ENCODE measurements around the gene GLRA2.

GLRA2 gene

DNA sequence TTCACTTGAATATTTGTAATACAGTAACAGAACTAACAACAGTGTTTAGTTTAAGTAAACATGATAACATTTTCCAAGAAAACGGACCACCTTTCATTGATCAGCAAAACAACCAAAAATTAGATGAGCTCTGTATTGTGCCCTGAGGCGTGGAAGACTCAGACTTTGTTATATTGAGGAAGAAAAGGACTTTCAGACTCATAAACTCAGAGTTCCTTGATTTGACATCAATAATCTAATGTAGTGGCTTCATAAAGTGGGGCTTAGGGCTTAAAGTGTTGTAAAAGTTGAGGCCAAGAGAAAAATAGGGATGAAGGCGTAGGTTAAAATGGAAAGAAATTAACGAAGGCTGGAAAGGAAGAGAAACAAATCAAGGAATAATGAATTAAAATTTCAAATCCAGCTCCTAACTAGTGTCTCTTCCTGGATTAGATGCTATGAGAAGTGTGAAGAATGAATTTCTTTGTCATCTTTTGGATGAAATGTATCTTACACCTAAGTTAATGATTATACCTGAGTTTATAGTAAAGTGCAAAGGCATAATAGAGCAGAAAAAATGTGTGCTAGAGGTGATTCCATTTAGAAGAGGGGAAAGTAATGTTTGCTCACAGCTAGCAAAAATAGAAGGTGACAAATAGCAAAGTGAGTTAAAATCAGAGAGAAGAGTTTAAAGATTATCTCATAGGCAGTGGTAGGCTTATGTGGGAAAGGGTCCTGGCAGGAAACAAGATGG lies 19.8 kb upstream of the GLRA2 start:
- Histone ChIP-seq H3K27me3 (ENCODE audit: control insufficient read depth, insufficient read depth, low read length) (no peaks in the 10 kb centered on the region), H3K9me3 (ENCODE audit: control insufficient read depth, insufficient read depth, low read length) (no peaks in the 10 kb centered on the region), H3K36me3 (ENCODE audit: control insufficient read depth, insufficient read depth, low read length) (no peaks in the 10 kb centered on the region), H3K4me1 (ENCODE audit: control insufficient read depth, insufficient read depth, low read length) (no peaks in the 10 kb centered on the region), H3K4me3 (ENCODE audit: low read length) (no peak overlapping the region), H3K27ac (ENCODE audit: low read length) (no peak overlapping the region)
- 100% methylated on average over 2 of the region's 4 CpGs for WGBS (ENCODE audit: insufficient coverage, insufficient read length)
- no peak for DNase-seq (ENCODE audit: low read depth, low spot score)

DNA sequence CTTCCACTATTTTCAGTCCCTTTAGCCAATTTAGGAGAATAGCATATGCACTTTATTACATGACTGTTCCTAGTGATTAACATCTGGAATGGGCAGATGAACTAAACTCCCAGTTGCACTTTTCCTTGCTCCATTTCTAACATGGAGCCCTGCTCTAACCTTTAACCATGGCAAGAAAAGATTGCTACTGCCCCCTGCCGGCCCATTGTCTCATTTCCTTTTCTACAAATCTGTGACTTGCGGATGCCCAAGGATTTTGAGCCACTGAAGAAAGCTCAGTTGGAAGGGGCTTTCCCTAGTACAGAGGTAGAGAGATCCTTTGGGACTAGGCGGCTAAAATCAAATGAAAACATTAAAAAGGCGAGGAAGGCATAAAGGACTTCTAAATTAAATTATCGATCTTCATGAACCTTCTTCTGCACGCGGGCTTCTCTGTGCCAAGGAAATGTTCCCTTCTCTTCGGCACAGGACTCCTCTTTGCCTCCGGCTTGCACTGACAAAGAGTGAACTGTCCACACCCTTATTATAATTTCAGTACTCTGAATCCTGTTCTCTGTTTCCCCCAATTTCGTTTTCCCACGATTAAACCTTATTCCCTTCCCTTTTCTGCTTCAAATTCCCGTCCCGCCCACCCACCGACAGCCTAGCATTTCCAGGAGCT lies 577 bp upstream of the GLRA2 start:
- Histone ChIP-seq H3K27me3 (ENCODE audit: control insufficient read depth, insufficient read depth, low read length) (no peaks in the 10 kb centered on the region), H3K4me1 (ENCODE audit: control insufficient read depth, insufficient read depth, low read length) (no peaks in the 10 kb centered on the region), H3K4me3 (ENCODE audit: low read length) (peak overlapping the region; percentile 16; the same call in 1 of the 2 replicates), H3K9me3 (ENCODE audit: control insufficient read depth, insufficient read depth, low read length) (no peaks in the 10 kb centered on the region), H3K27ac (ENCODE audit: low read length) (no peak overlapping the region), H3K36me3 (ENCODE audit: control insufficient read depth, insufficient read depth, low read length) (no peaks in the 10 kb centered on the region)
- no CpG with 5 or more reads among the region's 14 CpGs for WGBS (ENCODE audit: insufficient coverage, insufficient read length)
- DNase-seq (ENCODE audit: low read depth, low spot score) = peak; percentile 43

DNA sequence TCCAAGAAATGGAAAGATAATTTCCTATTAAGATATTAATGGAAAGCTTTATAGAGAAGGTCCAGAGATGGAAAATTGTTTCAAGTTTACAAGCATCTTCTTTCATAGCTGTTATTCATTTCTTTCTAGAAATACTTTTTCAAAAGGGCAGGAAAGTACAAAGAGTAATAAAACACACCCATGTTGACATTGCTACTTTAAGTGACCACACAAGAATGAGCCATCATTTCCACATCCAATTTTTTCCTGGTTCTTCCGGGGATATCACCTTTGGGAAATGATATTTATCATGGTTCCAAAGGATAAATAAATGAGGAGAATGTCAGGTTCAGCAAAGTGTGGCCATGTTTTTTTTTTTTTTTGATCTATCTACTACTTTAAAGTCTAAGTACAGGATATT lies 4.5 kb downstream of the GLRA2 start:
- Histone ChIP-seq H3K4me3 (ENCODE audit: low read length) (no peak overlapping the region), H3K9me3 (ENCODE audit: control insufficient read depth, insufficient read depth, low read length) (no peaks in the 10 kb centered on the region), H3K27ac (ENCODE audit: low read length) (no peak overlapping the region), H3K36me3 (ENCODE audit: control insufficient read depth, insufficient read depth, low read length) (no peaks in the 10 kb centered on the region), H3K4me1 (ENCODE audit: control insufficient read depth, insufficient read depth, low read length) (no peaks in the 10 kb centered on the region), H3K27me3 (ENCODE audit: control insufficient read depth, insufficient read depth, low read length) (no peaks in the 10 kb centered on the region)
- no peak for DNase-seq (ENCODE audit: low read depth, low spot score)
- no CpG with 5 or more reads among the region's 1 CpG for WGBS (ENCODE audit: insufficient coverage, insufficient read length)

DNA sequence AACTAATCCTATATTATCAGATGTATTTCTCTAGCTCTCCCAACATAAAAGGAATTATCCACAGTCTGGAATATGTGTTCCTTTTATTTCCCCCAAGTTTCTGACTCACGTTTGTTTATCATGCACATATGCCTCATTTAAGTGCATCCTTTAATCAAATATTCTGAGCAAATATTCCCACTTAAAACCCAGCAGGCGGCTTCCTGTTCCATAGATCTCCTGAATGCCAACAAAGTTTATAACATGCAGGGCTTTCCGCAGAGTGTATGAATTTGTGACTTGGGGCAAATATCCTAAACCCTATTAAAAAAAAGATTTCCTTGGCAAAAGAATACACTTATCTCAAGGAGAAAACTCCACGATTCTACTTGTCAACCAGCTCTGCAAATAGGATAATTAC lies 16.9 kb downstream of the GLRA2 start:
- Histone ChIP-seq H3K4me3 (ENCODE audit: low read length) (no peak overlapping the region), H3K27me3 (ENCODE audit: control insufficient read depth, insufficient read depth, low read length) (no peaks in the 10 kb centered on the region), H3K4me1 (ENCODE audit: control insufficient read depth, insufficient read depth, low read length) (no peaks in the 10 kb centered on the region), H3K36me3 (ENCODE audit: control insufficient read depth, insufficient read depth, low read length) (no peaks in the 10 kb centered on the region), H3K9me3 (ENCODE audit: control insufficient read depth, insufficient read depth, low read length) (no peaks in the 10 kb centered on the region), H3K27ac (ENCODE audit: low read length) (no peak overlapping the region)
- WGBS (ENCODE audit: insufficient coverage, insufficient read length) = no CpG with 5 or more reads among the region's 4 CpGs
- DNase-seq (ENCODE audit: low read depth, low spot score) = no peak

DNA sequence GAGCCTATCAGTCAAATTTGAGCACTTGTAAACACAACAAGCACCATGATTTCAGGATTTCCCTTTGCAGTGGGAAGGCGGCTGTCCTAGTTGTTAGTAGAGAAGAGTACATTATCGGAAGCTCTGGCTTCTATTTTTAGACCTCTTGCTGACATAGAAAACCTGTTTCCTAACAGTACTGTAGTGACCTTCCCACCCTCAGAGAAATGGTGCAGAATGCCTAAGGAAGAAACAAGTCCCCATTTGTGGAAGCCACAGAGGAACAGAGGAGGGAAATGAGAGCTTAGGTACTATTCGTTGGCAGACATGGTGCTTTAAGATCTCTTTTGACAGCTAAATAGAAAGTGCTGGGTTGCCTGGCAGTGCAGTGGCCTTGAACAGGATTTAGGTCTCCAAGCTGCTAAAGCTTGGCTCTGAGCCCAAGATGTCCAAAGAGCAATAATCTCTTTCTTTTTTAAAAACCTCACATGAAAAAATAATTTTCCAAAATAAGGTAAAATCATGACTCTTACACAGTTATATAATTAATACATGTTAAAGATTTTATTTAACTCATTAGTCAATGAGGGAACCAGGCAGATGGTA lies 24.9 kb downstream of the GLRA2 start:
- H3K4me3 ChIP-seq (ENCODE audit: low read length) = no peak overlapping the region
- no peak for DNase-seq (ENCODE audit: low read depth, low spot score)
- H3K9me3 ChIP-seq (ENCODE audit: control insufficient read depth, insufficient read depth, low read length) = no peaks in the 10 kb centered on the region
- no peaks in the 10 kb centered on the region for H3K4me1 ChIP-seq (ENCODE audit: control insufficient read depth, insufficient read depth, low read length)
- H3K27me3 ChIP-seq (ENCODE audit: control insufficient read depth, insufficient read depth, low read length) = no peaks in the 10 kb centered on the region
- H3K36me3 ChIP-seq (ENCODE audit: control insufficient read depth, insufficient read depth, low read length) = no peaks in the 10 kb centered on the region
- no CpG with 5 or more reads among the region's 3 CpGs for WGBS (ENCODE audit: insufficient coverage, insufficient read length)
- no peak overlapping the region for H3K27ac ChIP-seq (ENCODE audit: low read length)

DNA sequence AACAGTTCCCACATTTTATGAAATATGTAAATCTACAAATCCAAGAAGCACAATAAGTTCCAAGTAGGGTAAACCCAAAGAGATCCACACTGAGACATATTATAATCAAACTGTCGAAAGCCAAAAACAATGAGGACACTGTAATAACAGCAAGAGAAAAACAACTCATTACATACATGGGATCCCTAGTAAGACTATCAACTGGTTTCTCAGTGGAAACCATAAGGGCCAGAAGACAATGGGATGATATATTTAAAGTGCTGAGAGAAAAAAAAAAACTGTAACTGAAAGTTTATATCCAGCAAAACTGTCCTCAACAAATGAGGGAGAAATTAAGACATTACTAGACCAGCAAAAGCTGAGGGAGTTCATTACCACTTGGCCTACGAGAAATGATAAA lies 34.7 kb downstream of the GLRA2 start:
- Histone ChIP-seq H3K4me1 (ENCODE audit: control insufficient read depth, insufficient read depth, low read length) (no peaks in the 10 kb centered on the region), H3K9me3 (ENCODE audit: control insufficient read depth, insufficient read depth, low read length) (no peaks in the 10 kb centered on the region), H3K4me3 (ENCODE audit: low read length) (no peak overlapping the region), H3K36me3 (ENCODE audit: control insufficient read depth, insufficient read depth, low read length) (no peaks in the 10 kb centered on the region), H3K27me3 (ENCODE audit: control insufficient read depth, insufficient read depth, low read length) (no peaks in the 10 kb centered on the region), H3K27ac (ENCODE audit: low read length) (no peak overlapping the region)
- no CpG with 5 or more reads among the region's 2 CpGs for WGBS (ENCODE audit: insufficient coverage, insufficient read length)
- DNase-seq (ENCODE audit: low read depth, low spot score) = no peak

DNA sequence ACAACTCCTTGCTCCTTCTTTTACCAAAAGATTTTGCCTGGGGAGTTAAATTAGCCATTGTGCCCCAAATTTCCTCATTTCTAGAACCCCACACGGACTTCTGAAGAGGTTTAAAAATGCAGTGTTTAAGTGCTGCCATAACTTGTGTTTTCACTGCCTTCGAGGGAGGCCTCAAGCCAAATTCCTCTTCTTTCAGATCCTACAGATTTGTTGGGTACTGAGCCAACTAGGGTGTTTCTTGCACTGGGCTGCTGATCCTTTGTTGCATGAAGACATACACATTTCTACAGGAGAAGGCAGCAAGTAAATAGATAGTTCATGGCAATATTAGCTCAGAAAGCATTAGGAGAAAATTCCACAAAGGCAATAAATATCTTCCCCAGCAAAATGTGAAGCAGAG lies 43.8 kb downstream of the GLRA2 start:
- Histone ChIP-seq H3K9me3 (ENCODE audit: control insufficient read depth, insufficient read depth, low read length) (no peaks in the 10 kb centered on the region), H3K4me1 (ENCODE audit: control insufficient read depth, insufficient read depth, low read length) (no peaks in the 10 kb centered on the region), H3K27ac (ENCODE audit: low read length) (no peak overlapping the region), H3K36me3 (ENCODE audit: control insufficient read depth, insufficient read depth, low read length) (no peaks in the 10 kb centered on the region), H3K4me3 (ENCODE audit: low read length) (no peak overlapping the region), H3K27me3 (ENCODE audit: control insufficient read depth, insufficient read depth, low read length) (no peaks in the 10 kb centered on the region)
- no peak for DNase-seq (ENCODE audit: low read depth, low spot score)
- WGBS (ENCODE audit: insufficient coverage, insufficient read length) = no CpG with 5 or more reads among the region's 2 CpGs

DNA sequence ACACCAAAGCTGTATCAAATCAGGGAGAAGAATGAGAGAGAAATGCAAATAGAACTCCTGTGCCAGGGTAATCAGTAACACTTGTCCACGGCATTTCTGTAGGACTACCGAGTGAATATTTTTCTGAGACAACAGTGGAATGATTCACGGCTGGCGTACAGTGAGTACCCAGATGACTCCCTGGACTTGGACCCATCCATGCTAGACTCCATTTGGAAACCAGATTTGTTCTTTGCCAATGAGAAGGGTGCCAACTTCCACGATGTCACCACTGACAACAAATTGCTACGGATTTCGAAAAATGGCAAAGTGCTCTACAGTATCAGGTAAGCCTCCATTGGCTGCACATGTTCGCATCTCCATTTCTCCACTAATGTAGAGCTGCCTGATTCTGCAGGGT lies 51.7 kb downstream of the GLRA2 start:
- no peaks in the 10 kb centered on the region for H3K4me1 ChIP-seq (ENCODE audit: control insufficient read depth, insufficient read depth, low read length)
- WGBS (ENCODE audit: insufficient coverage, insufficient read length) = no CpG with 5 or more reads among the region's 8 CpGs
- H3K36me3 ChIP-seq (ENCODE audit: control insufficient read depth, insufficient read depth, low read length) = no peaks in the 10 kb centered on the region
- no peaks in the 10 kb centered on the region for H3K9me3 ChIP-seq (ENCODE audit: control insufficient read depth, insufficient read depth, low read length)
- no peak overlapping the region for H3K4me3 ChIP-seq (ENCODE audit: low read length)
- no peak for DNase-seq (ENCODE audit: low read depth, low spot score)
- H3K27ac ChIP-seq (ENCODE audit: low read length) = no peak overlapping the region
- no peaks in the 10 kb centered on the region for H3K27me3 ChIP-seq (ENCODE audit: control insufficient read depth, insufficient read depth, low read length)

DNA sequence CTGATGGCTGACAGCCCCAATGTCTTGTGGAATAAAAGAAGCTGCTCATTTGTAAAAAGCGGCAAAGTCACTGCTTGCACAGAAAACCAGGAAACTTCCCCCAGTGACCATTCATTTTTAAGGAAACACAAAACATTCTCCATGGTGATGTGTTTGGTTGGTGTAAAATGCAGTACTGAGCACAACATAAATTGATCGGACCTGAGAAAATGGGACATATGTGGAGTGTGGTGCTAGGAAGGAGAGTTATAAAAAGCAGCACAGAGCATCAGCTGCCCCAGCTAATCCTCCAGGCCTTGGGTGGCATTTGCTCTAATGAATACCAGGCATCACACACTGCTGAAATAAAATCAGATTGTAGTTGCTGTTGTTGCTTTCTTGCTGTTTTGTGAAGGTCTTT lies 55.2 kb downstream of the GLRA2 start:
- no peaks in the 10 kb centered on the region for H3K36me3 ChIP-seq (ENCODE audit: control insufficient read depth, insufficient read depth, low read length)
- H3K27me3 ChIP-seq (ENCODE audit: control insufficient read depth, insufficient read depth, low read length) = no peaks in the 10 kb centered on the region
- no peak overlapping the region for H3K4me3 ChIP-seq (ENCODE audit: low read length)
- no CpG with 5 or more reads among the region's 2 CpGs for WGBS (ENCODE audit: insufficient coverage, insufficient read length)
- no peak for DNase-seq (ENCODE audit: low read depth, low spot score)
- H3K4me1 ChIP-seq (ENCODE audit: control insufficient read depth, insufficient read depth, low read length) = no peaks in the 10 kb centered on the region
- H3K9me3 ChIP-seq (ENCODE audit: control insufficient read depth, insufficient read depth, low read length) = no peaks in the 10 kb centered on the region
- no peak overlapping the region for H3K27ac ChIP-seq (ENCODE audit: low read length)

DNA sequence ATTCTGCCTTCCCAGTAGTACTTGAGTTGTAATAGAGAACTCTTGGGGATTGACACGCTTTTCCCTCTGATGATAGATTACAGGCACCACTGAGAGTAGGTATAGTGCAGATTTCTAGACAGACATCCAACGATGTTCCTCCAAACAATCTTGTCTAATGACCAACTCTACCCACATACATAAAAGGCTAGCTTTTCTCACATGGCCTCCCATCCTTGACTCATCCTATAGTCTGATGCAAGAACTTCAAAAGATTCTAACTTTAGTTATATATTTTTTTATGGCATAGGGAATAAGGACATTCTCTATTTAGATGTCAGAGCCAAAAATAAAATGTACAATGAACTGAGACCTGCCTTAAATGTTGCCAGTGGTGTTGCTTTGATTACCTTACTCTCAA lies 60.9 kb downstream of the GLRA2 start:
- no peaks in the 10 kb centered on the region for H3K4me1 ChIP-seq (ENCODE audit: control insufficient read depth, insufficient read depth, low read length)
- H3K36me3 ChIP-seq (ENCODE audit: control insufficient read depth, insufficient read depth, low read length) = no peaks in the 10 kb centered on the region
- no peaks in the 10 kb centered on the region for H3K27me3 ChIP-seq (ENCODE audit: control insufficient read depth, insufficient read depth, low read length)
- no peak overlapping the region for H3K4me3 ChIP-seq (ENCODE audit: low read length)
- H3K9me3 ChIP-seq (ENCODE audit: control insufficient read depth, insufficient read depth, low read length) = no peaks in the 10 kb centered on the region
- DNase-seq (ENCODE audit: low read depth, low spot score) = no peak
- no CpG with 5 or more reads among the region's 2 CpGs for WGBS (ENCODE audit: insufficient coverage, insufficient read length)
- H3K27ac ChIP-seq (ENCODE audit: low read length) = no peak overlapping the region
